BE2C (cell line): ENCODE results near the gene HTR2A.

Source experiments
- DNase-seq: peaks from one replicate; pipeline ENCODE4 v3.0.0-alpha.2; 2020
- H3K27me3 ChIP-seq: fragments of 250-450 bp; sonication (Bioruptor Pico); 2 replicates; pipeline ENCODE4 v1.5.1; 2020; ENCODE audit warnings: mild to moderate bottlenecking
- H3K36me3 ChIP-seq: fragments of 250-450 bp; sonication (Bioruptor Pico); 2 replicates; pipeline ENCODE4 v1.5.1; 2020; ENCODE audit warnings: mild to moderate bottlenecking
- H3K4me1 ChIP-seq: fragments of 250-450 bp; sonication (Bioruptor Pico); 2 replicates; pipeline ENCODE4 v1.5.1; 2020
- H3K4me3 ChIP-seq: 2 replicates; pipeline ENCODE4 v1.5.1; 2011; ENCODE audit warnings: low read depth, low read length
- H3K9me3 ChIP-seq: fragments of 250-450 bp; sonication (Bioruptor Pico); 2 replicates; pipeline ENCODE4 v1.5.1; 2020
- TF ChIP-seq, protein P1 (sequence below): IDR thresholded peaks from 2 replicates; pipeline ENCODE4 v1.5.1; 2012; ENCODE audit warnings: mild to moderate bottlenecking, low read depth, low read length

Gene HTR2A

DNA sequence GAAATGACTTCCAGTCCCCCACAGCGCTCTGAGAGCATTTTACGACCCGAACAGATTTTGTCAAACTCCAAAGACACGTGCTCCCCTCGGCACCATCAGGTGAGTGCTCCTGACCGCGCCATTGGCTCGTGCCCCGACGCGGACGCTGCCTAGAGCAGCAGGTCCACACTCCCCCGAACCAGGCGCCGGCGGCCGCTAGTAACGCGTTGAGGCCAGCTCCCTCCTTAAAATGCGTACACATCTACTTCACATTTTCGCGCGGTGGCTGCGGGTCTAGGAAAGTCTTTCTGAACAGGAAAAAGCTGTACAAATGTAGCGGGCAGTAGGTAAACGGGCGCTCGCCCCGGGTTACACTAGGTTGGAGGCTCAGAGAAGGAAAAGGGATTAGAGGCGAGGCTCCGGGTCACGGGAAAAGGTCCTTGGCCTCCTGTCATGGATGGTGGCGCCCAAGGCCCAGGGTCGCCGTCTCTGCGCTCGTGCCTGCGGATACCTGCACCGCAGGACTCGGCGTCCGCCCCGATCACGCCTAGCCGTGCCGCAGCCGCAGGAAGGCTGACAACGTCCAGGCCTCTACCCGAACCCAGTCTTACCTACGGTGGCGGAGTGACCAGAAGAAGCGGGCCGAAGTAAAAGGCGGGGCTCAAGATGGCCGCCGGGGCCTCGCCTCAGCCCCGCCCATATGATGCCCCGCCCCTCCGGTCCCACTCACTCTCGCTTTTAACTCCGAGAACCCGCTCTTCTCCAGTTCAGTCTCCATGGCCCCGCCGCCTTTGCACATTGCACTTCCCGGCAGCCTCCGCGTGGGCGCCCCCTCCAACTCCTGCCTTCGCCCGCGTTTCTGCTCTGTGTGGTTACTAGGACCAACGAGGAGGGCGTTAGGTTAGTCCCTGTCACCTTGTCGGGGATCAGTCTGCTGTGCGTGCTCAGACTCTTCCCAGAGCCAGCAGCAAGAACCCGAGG lies 100.1 kb downstream of the HTR2A start, which contains the start of gene ESD:
TSS of gene ESD (minus strand) at position 647 of the 960 bp plus-strand sequence. CDS start 5,748 bp downstream, outside the sequence.
- Histone ChIP-seq H3K27me3 (no peaks in the 10 kb centered on the region), H3K36me3 (peaks cover 5% of the 10 kb centered on the region; the same call in 1 of the 2 replicates), H3K4me3 (peak within 1 kb of the TSS; percentile 83), H3K4me1 (peaks cover 10% of the 10 kb centered on the region), H3K9me3 (no peaks in the 10 kb centered on the region)
- peak; percentile 96 for DNase-seq
- TF ChIP-seq, protein P1, sequence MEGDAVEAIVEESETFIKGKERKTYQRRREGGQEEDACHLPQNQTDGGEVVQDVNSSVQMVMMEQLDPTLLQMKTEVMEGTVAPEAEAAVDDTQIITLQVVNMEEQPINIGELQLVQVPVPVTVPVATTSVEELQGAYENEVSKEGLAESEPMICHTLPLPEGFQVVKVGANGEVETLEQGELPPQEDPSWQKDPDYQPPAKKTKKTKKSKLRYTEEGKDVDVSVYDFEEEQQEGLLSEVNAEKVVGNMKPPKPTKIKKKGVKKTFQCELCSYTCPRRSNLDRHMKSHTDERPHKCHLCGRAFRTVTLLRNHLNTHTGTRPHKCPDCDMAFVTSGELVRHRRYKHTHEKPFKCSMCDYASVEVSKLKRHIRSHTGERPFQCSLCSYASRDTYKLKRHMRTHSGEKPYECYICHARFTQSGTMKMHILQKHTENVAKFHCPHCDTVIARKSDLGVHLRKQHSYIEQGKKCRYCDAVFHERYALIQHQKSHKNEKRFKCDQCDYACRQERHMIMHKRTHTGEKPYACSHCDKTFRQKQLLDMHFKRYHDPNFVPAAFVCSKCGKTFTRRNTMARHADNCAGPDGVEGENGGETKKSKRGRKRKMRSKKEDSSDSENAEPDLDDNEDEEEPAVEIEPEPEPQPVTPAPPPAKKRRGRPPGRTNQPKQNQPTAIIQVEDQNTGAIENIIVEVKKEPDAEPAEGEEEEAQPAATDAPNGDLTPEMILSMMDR: no peak

DNA sequence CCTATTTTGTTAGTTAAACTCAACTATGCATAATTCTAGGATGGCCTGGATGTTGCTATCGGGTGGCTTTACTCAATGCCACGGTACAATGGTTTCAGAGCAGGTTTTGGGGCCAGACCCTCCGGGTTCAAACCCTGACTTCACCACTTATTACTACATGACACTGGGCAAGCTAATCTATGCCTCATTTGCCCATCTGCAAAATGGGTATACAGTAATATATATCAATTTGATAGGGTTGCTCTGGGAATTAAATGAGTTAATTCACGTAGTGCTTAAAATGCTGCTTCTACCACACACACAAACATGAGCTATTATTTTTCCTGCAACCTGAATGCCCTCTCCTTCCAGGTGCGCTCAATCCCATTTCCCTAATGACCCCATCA lies 100.7 kb downstream of the HTR2A start:
- H3K9me3 ChIP-seq: no peaks in the 10 kb centered on the region
- TF ChIP-seq, protein P1: no peak
- H3K27me3 ChIP-seq: no peaks in the 10 kb centered on the region
- peaks cover 10% of the 10 kb centered on the region for H3K4me1 ChIP-seq
- no peak for DNase-seq
- H3K36me3 ChIP-seq: peaks cover 10% of the 10 kb centered on the region; the same call in 1 of the 2 replicates
- H3K4me3 ChIP-seq: peak overlapping the region; percentile 83

DNA sequence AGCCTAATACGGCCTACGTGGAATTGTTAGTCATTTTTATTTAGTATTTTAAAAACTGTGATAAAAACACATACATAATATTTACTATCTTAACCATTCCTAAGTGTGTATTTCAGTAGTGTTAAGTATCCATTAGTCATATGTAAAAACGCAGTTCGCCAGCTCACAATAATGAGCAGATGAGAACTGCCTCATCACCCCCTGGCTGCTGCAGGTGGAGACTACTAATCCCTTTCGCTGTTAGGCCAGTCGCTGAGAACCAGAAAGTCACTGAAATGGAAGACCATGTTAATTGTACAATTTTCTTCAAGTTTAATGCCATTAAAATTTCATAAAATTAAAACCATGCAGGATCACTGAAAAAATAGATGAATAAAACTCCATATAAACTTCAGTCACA lies 101.5 kb downstream of the HTR2A start:
- DNase-seq: no peak
- H3K9me3 ChIP-seq: no peaks in the 10 kb centered on the region
- H3K27me3 ChIP-seq: no peaks in the 10 kb centered on the region
- H3K4me1 ChIP-seq: peaks cover 10% of the 10 kb centered on the region
- H3K4me3 ChIP-seq: no peak overlapping the region
- peaks cover 16% of the 10 kb centered on the region for H3K36me3 ChIP-seq
- TF ChIP-seq, protein P1: no peak

DNA sequence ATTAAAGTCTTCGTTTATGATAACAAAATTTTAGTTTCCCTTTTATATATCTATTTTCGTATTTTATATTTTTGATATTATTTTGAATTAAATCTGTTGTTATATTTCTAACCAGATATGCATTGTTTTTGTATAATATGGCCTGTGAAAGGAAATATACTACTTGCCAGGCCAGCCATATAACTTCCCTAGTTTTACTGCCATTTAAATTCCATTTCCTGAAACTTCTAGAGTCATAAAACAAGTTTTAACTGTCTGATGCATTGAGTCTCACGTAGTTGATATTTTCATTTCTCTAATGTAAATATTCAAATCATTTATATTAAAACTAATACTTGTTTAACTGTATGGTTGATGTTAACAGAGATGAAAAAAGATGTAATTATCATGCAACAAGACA lies 113.3 kb downstream of the HTR2A start:
- DNase-seq: no peak
- Histone ChIP-seq H3K4me1 (no peaks in the 10 kb centered on the region), H3K4me3 (no peak overlapping the region), H3K36me3 (peaks cover 77% of the 10 kb centered on the region), H3K9me3 (no peaks in the 10 kb centered on the region), H3K27me3 (no peaks in the 10 kb centered on the region)
- TF ChIP-seq, protein P1: no peak

DNA sequence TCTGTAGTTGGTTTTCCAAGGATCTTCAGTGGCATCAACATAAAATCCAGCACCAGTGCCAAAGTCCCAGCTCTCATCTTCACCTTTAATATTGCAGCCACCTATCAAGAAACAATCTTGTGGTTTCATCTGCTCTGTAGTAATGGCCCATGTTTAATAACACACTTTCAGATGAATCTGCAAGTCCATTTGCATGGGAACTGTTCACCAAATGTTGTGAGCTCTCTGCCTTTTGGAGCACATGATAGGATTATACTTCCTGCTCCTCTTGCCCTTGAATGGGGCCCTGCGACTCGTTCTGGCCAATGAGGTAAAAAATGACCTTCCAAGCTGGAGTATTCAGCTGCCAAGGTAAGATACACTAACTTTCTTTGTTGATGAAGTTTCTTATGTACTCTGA lies 114.2 kb downstream of the HTR2A start:
- DNase-seq: no peak
- H3K9me3 ChIP-seq: no peaks in the 10 kb centered on the region
- no peaks in the 10 kb centered on the region for H3K27me3 ChIP-seq
- peaks cover 80% of the 10 kb centered on the region for H3K36me3 ChIP-seq
- no peaks in the 10 kb centered on the region for H3K4me1 ChIP-seq
- no peak overlapping the region for H3K4me3 ChIP-seq
- TF ChIP-seq, protein P1: no peak

DNA sequence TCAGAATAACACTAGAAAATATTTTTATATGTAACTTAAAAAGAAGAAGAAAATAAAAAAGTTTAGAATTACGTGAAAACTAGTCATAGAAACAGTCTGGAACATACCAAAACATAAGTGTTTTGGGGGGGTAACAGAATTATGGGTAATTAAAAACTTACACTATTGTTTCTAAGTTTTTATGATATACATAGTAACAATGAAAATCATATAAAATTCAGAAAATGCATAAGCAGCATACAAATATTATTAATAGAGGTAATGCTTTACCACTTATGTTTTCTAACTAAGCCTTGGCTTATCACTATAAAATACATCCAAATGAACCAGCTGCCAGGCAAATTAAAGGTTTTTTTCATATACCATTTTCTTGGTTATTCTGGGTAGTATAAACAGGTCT lies 114.8 kb downstream of the HTR2A start:
- TF ChIP-seq, protein P1: no peak
- DNase-seq: no peak
- Histone ChIP-seq H3K4me1 (no peaks in the 10 kb centered on the region), H3K9me3 (no peaks in the 10 kb centered on the region), H3K27me3 (no peaks in the 10 kb centered on the region), H3K36me3 (peaks cover 84% of the 10 kb centered on the region), H3K4me3 (no peak overlapping the region)
